WI38 (cell line): ENCODE data around the gene TFAP2A.

Experiments used
- H3K4me3 ChIP-seq: 2 replicates; pipeline ENCODE4 v1.5.1; 2011; ENCODE audit warnings: low read depth, mild to moderate bottlenecking, control low read depth, low read length
- CTCF ChIP-seq: IDR thresholded peaks from 2 replicates; pipeline ENCODE4 v1.5.1; 2012; ENCODE audit warnings: low read depth, mild to moderate bottlenecking, control low read depth, low read length

Gene TFAP2A

GRCh38 chr6:10407018-10407673, 7.7 kb downstream of the TFAP2A start:
- no peak overlapping the region for H3K4me3 ChIP-seq
- TF ChIP-seq CTCF: no peak

- no peak for TF ChIP-seq CTCF
- H3K4me3 ChIP-seq: no peak overlapping the region
Measured at GRCh38 chr6:10406556-10406955, 8.3 kb downstream of the TFAP2A start.

- TF ChIP-seq CTCF: no peak
- H3K4me3 ChIP-seq: no peak overlapping the region
Measured at GRCh38 chr6:10405513-10405900, 9.4 kb downstream of the TFAP2A start.

- no peak for TF ChIP-seq CTCF
- H3K4me3 ChIP-seq: peak overlapping the region; percentile 65
Measured at GRCh38 chr6:10404799-10405512, 9.9 kb downstream of the TFAP2A start.

- peak overlapping the region; percentile 65 for H3K4me3 ChIP-seq
- TF ChIP-seq CTCF: no peak
Measured at GRCh38 chr6:10404107-10404798, 10.6 kb downstream of the TFAP2A start.

GRCh38 chr6:10403385-10404106, 11.3 kb downstream of the TFAP2A start:
- TF ChIP-seq CTCF: no peak
- H3K4me3 ChIP-seq: peak overlapping the region; percentile 65
